NCI-H446 treated with DMSO at 0.1 percent for 48 hours (cell line): ENCODE measurements around the gene SOX6.

Source experiments
- DNase-seq: peaks from one replicate; lab custom pipeline; 2025; lab: John Stamatoyannopoulos, UW

SOX6 gene

GRCh38 chr11:16276251-16276650, 80.1 kb downstream of the SOX6 start:
- no peak for DNase-seq

GRCh38 chr11:16271258-16271657, 85.1 kb downstream of the SOX6 start:
- no peak for DNase-seq

DNA sequence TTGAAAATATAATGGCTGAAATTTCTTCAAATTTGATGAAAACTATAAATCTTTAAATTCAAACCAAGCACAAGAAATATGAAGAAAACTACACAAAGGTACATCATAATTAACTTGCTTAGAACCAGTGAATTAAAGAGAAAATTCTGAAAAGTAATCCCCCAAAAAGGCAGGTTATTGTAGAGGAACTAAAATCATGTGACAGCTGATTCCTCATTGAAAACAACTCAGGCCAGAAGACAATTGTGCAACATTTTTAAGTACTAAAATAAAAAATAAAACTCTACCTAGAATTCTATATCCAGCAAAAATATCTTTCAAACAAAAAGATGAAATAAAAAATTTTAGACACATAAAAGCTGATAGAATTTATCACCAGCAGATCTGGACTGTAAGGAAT, 90.3 kb downstream of the SOX6 start:
- no peak for DNase-seq

GRCh38 chr11:16265022-16265421, 91.3 kb downstream of the SOX6 start:
- no peak for DNase-seq

DNA sequence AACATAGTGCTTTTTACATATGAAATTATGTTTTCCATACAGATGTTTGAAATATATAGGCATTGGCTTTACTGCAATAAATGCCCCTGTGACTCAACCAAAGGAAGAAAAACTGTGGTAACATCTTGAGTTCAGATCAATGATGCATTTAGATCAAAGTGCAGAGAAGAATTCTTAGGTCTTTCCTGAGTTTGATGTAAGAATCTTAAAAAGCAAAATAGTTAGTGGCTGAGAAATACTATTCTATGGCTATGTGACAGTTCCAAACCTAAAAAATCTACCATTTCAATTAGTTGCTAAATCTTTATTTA, 93.7 kb downstream of the SOX6 start:
- no peak for DNase-seq

GRCh38 chr11:16261836-16262644, 94.3 kb downstream of the SOX6 start:
- no peak for DNase-seq

- no peak for DNase-seq
Observed at GRCh38 chr11:16252373-16252772, 104.0 kb downstream of the SOX6 start.

DNA sequence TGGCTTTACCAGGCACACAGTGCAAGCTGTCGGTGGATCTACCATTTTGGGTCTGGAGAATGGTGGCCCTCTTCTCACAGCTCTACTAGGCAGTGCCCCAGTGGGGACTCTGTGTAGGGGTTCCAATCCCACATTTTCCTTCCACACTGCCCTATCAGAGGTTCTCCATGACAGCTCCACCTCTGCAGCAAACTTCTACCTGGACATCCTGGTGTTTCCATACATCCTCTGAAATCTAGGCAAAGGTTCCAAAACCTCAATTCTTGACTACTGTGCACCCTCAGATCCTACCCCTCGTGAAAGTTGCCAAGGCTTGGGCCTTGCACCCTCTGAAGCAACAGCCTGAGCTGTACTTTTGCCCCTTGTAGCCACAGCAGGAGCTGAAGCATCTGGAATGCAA, 108.1 kb downstream of the SOX6 start:
- DNase-seq, result no peak

DNA sequence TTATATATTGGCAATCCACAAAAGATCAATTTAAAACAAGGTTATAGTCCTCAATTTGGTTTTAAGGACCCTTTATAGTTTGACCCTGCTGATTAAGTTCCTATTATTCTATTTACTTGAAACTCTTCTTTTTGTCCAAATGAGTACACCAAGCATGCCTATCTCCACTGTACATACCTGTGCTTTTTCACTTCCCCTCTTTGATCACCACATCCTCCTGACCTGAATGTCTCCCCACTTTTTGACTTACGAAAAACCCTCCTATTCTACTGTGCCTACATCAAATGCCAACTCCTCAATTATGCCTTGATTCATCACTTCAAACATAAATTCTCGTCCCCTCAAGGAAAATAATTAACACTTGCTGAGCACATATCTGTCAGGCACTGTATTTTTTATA, 113.5 kb downstream of the SOX6 start:
- no peak for DNase-seq

DNA sequence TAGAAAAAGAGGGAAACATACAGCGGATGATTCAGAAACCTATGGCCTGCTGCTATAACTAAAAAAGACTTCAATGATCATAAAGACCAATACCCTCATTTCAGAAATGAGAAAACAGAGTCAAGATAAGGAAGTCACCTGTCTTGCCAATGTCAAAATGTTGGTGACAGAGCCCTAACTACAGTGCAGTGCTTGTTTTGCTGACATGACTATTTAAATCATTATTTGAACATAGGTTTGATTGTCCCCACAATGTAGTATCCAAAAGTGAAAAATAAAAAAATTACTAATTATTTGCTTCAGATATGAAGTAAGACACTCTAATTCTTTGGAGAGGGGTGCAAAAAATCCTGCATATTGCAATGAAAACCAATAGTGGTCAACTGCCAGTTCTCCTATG, 115.7 kb downstream of the SOX6 start:
- DNase-seq, result no peak

GRCh38 chr11:16239141-16240105, 116.9 kb downstream of the SOX6 start:
- DNase-seq, result peak; percentile 87

GRCh38 chr11:16226245-16226644, 130.1 kb downstream of the SOX6 start:
- no peak for DNase-seq

- no peak for DNase-seq
Observed at GRCh38 chr11:16225623-16226022, 130.7 kb downstream of the SOX6 start.

DNA sequence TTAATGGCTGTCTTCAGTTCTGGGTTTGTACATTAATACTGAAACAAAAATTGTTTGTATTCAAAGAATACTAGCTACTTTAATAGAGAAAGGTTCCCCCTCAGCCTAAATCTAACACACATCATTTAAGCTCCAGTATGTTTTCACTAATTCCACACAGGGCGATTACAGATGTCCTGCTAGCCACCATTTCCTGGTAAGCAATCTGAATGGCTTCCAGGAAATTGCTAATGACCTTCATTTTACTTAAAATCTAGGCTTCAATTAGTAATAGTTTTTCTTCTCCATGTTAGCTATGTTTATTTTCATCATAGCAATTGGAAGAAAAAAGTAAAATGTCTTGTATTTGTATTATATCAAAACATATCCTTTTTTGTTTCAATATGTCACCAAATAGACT, 132.8 kb downstream of the SOX6 start:
- DNase-seq, result no peak

DNA sequence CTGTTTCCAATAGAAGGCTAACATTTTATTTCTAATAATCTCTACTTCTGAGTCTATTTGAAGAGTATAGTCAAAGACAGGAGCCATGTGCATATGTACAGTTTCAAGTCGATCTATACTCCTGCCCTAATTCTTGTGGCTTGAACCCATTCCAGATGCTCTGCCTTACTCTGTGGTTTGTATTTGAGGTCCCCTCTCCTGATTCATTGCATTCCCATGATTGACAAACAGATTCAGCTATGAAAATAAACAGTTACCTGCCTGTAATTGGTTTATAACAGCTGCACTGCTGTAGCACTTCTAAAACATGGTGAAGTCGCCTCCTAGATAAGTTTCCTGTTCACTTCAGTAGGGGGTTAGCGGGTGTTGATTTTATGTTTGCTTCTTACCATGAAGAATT, 138.7 kb downstream of the SOX6 start:
- no peak for DNase-seq

- no peak for DNase-seq
Observed at GRCh38 chr11:16216831-16217230, 139.5 kb downstream of the SOX6 start.

DNA sequence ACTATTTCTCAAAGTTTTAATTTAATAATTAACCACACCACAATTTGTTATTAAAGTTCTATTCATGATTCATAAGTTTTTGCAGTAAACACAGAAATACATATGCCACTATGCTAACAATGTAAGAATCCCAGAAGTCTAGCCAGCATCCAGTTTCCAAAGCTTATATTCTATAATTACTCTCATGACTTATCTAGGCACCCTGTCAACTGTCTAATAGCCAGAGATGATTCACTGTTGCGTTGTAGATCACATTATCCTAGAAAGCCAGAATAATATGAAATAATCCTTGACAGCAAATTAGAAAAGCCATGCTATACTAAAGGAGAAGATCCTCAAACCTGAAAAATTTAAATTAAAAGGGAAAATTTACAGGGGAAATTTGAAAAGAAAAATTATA, 141.0 kb downstream of the SOX6 start:
- DNase-seq, result no peak

GRCh38 chr11:16211407-16211806, 144.9 kb downstream of the SOX6 start:
- no peak for DNase-seq

DNA sequence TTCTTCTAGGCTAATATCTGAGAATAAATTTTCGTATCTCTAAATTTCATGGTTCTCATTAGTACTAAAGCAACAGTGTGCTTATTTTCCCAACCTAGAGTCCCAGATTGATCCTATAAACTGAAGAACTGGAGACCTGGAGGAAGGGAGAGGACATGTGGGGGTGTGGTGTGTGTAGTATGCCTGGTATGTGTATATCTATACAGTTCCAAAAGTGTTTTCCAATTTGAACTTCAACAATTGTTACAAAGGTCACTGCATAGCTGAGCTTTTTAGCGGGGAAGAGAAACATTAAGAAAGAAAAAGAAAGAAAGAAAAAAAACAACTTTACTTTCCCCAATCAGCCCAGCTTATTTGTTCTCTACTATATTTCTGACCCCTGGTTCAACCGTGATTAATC, 152.1 kb downstream of the SOX6 start:
- no peak for DNase-seq

DNA sequence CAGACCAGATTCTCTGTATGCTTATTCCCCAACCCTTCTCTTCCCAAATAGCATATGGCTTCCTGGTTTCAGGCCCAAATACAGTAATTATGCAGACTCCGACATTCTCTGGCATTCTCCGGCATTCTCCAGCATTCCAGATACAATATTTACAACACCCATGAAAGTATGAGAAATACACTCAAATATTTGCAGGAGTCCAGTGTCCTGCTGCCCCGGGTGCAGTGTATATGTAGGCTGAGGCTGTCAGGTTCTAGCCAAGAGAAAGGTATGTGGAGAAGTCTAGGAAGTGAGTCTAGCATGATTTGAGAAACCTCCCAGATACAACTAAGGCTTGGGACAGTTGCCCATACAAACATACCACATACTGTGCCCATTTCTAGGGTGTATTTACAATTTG, 160.7 kb downstream of the SOX6 start:
- peak; percentile 74 for DNase-seq

GRCh38 chr11:16194566-16194965, 161.8 kb downstream of the SOX6 start:
- DNase-seq, result no peak

DNA sequence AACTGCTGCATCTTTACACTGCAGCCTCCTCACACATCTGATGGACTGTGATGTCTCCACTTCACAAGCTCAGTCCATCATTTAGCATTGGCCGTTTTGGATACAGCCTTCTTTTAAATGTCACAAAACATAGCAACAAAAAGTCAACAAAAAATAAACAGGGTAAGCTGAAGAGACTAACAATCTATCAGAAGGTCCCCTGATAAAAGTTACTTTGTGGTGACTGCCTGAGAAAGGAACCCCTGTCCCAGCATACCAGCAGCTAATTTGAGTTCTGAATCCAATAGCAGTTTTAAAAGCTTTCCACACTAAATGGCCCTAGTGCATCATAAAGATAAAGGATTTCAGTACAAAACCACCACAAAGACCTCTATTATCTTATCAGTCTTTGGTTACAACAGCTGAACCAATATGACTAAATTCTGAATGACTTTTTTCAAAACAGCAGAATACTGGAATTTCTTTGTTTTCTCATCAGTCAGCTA, 162.4 kb downstream of the SOX6 start:
- DNase-seq, result no peak

GRCh38 chr11:16191868-16192240, 164.5 kb downstream of the SOX6 start:
- DNase-seq, result no peak
